Mucosa of stomach (tissue), 1 donor: ENCODE data around the gene SORT1.

Experiments used
- H3K27me3 ChIP-seq: one replicate; pipeline ENCODE4 v1.7.0; 2013; ENCODE audit warnings: mild to moderate bottlenecking, low read length; ENCODE audit not compliant: control insufficient read depth, insufficient read depth
- H3K36me3 ChIP-seq: one replicate; pipeline ENCODE4 v1.7.0; 2013; ENCODE audit warnings: low read length; ENCODE audit not compliant: control insufficient read depth, insufficient read depth
- H3K4me1 ChIP-seq: one replicate; pipeline ENCODE4 v1.7.0; 2013; ENCODE audit warnings: mild to moderate bottlenecking, low read length; ENCODE audit not compliant: control insufficient read depth, insufficient read depth
- H3K4me3 ChIP-seq: one replicate; pipeline ENCODE4 v1.7.0; 2013; ENCODE audit warnings: low read length
- H3K9ac ChIP-seq: one replicate; pipeline ENCODE4 v1.7.0; 2013; ENCODE audit warnings: mild to moderate bottlenecking, low read length, moderate library complexity
- H3K9me3 ChIP-seq: one replicate; pipeline ENCODE4 v1.7.0; 2013; ENCODE audit warnings: mild to moderate bottlenecking, low read length, moderate library complexity; ENCODE audit not compliant: control insufficient read depth
- donor health status: Pancreatic carcinoma.

The SORT1 gene

DNA sequence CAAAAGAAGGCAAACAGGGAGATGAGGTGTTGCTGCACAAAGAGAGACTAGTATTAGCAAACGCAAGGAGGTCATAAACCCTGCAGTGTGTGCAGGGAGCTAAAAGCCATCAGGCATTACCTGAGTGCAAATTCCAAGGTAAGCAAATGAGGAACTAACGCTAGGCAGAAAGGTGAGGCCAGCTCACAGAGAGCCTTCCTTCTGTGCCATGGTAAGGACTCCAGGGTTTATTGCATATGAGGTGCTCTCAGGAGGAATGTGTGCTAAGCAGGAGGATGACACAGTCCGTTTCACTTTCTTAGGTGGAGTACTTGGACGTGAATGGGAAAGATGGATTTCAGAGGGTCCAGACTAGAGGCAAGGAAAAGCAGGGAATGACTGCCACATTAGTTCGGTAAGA, 46.3 kb downstream of the SORT1 start:
- H3K27me3 ChIP-seq: no peaks in the 10 kb centered on the region
- H3K4me3 ChIP-seq: no peak overlapping the region
- H3K9me3 ChIP-seq: no peaks in the 10 kb centered on the region
- H3K9ac ChIP-seq: no peak overlapping the region
- no peaks in the 10 kb centered on the region for H3K36me3 ChIP-seq
- no peaks in the 10 kb centered on the region for H3K4me1 ChIP-seq

DNA sequence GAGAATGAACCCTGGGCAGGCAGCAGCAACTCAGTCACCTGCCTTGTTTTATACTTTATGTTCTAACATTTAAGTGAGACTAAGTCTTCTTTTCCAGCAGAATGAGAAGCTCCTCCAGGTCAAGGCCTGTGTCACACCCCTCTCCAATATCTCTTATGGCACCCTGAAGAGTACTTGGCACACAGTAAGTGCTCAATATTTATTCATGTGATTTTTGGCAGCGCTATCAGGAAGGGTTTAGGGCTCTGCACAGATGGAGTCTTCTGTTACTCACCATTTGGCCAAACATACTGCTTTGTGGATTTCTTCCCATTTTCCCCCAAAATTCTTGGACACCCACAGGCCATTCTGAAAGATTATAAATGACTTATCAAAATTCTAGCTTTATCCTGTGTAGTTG, 47.1 kb downstream of the SORT1 start:
- no peak overlapping the region for H3K9ac ChIP-seq
- no peaks in the 10 kb centered on the region for H3K9me3 ChIP-seq
- no peaks in the 10 kb centered on the region for H3K36me3 ChIP-seq
- H3K4me3 ChIP-seq: no peak overlapping the region
- no peaks in the 10 kb centered on the region for H3K4me1 ChIP-seq
- no peaks in the 10 kb centered on the region for H3K27me3 ChIP-seq

- H3K9me3 ChIP-seq: no peaks in the 10 kb centered on the region
- H3K9ac ChIP-seq: no peak overlapping the region
- H3K4me1 ChIP-seq: no peaks in the 10 kb centered on the region
- no peak overlapping the region for H3K4me3 ChIP-seq
- no peaks in the 10 kb centered on the region for H3K27me3 ChIP-seq
- no peaks in the 10 kb centered on the region for H3K36me3 ChIP-seq
Observed at GRCh38 chr1:109350182-109350581, 47.5 kb downstream of the SORT1 start.

DNA sequence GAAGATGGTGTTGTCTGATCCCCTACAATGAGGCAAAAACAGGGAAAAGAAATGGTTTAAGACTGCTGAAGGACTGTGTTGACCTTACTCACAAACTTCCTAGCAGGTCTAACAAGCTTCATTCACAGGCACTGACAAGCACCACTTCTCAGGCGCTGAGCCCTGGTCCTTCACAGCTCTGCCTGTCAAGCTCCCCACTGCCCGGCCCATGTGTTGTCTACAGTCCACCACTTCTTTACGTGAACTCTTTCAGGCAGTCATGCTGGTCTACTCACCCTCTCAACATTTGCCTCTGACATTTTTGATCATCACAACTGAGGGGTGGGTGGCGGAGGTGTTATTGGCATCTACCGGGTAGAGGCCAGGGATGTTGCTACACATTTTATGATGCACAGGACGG, 50.2 kb downstream of the SORT1 start:
- Histone ChIP-seq H3K4me3 (no peak overlapping the region), H3K9ac (no peak overlapping the region), H3K27me3 (no peaks in the 10 kb centered on the region), H3K4me1 (peaks cover 7% of the 10 kb centered on the region), H3K9me3 (no peaks in the 10 kb centered on the region), H3K36me3 (no peaks in the 10 kb centered on the region)

DNA sequence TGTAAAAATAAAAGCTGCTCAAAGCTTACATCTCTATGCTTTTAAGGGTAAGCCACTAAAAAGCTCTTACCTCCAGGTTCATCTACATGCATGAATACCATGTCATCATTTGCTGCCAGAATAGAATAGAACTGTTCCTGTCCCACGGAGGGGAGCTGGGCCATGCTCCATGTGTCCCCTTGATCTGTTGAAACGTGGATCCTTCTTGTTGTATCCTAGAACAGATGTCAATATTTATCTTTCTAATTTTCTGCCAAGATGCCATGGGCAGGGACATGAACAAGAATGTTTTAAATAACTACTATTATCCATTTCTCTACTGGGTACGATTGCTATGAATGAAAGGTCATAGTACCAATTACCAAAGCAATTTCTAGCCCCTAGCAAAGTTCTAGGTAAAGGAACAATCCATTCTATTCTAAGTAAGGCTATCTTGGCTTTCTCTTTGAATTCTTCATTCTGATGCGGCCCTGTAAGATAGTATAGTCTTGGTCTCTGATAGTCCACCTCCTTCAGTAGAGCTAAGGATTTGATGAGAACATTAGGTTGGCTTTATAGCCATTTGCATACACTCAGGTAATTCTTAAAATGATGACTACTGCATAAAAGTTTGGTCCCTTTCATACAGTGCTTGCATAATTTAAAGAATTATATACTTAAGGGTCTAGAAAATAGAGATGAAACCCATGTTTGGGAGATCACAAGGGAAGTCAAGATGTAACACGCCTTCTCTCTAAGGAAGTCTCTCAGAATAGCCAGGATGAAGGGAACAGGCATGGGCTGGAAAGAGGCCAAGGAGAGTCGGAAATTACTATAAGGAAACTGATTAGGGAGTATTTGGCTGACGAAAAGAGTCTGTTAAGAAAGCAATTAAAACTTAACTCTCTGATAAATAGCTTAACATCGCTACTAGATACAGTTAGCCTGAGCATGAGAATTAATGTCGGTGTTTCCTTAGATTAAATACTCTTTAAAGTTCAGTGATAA, 55.5 kb downstream of the SORT1 start:
- Histone ChIP-seq H3K27me3 (no peaks in the 10 kb centered on the region), H3K4me1 (peaks cover 12% of the 10 kb centered on the region), H3K36me3 (no peaks in the 10 kb centered on the region), H3K9ac (no peak overlapping the region), H3K9me3 (no peaks in the 10 kb centered on the region), H3K4me3 (no peak overlapping the region)

- no peaks in the 10 kb centered on the region for H3K27me3 ChIP-seq
- H3K36me3 ChIP-seq: peaks cover 7% of the 10 kb centered on the region
- no peaks in the 10 kb centered on the region for H3K9me3 ChIP-seq
- no peak overlapping the region for H3K9ac ChIP-seq
- peaks cover 12% of the 10 kb centered on the region for H3K4me1 ChIP-seq
- no peak overlapping the region for H3K4me3 ChIP-seq
Observed at GRCh38 chr1:109338608-109339007, 59.1 kb downstream of the SORT1 start.

DNA sequence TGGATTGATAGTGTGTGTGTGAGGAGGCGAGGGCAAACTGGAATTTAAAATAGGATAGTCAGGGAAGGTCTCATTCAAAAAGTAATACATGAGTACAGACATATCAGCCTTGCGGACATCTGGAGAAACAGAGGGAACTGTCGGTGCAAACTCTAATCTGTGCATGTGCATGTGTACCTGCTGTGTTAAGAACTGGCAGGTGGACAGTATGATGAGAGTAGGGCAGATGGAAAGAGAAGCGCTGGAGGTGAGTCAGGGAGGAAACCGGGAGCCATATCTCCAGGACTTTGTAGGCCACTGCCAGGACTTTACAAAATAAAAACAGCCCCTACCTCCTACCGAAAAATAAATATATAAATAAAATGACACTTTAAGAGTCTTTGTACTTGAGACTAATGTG, 59.6 kb downstream of the SORT1 start:
- H3K9ac ChIP-seq: no peak overlapping the region
- peaks cover 8% of the 10 kb centered on the region for H3K4me1 ChIP-seq
- H3K36me3 ChIP-seq: peaks cover 12% of the 10 kb centered on the region

GRCh38 chr1:109335091-109335490, 62.6 kb downstream of the SORT1 start:
- H3K4me3 ChIP-seq: no peak overlapping the region
- peaks cover 14% of the 10 kb centered on the region for H3K36me3 ChIP-seq
- no peaks in the 10 kb centered on the region for H3K4me1 ChIP-seq
- H3K9me3 ChIP-seq: no peaks in the 10 kb centered on the region
- no peak overlapping the region for H3K9ac ChIP-seq
- no peaks in the 10 kb centered on the region for H3K27me3 ChIP-seq

More for the DNA sequence above, 59.6 kb downstream of the SORT1 start:
- no peaks in the 10 kb centered on the region for H3K9me3 ChIP-seq
- H3K27me3 ChIP-seq: no peaks in the 10 kb centered on the region
- H3K4me3 ChIP-seq: no peak overlapping the region

DNA sequence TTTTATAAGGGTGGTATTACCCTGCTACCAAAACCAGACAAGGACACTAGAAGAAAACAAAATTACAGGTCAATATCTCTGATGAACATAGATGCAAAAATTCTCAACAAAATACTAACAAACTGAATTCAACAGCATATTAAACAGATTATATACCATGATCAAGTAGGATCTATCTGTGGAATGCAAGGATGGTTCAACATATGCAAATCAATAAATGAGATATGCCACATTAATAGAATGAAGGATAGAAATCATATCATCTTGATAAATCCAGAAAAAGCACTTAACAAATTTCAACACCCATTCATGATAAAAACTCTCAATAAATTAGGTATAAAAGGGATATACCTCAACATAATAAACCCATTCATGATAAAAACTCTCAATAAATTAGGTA, 66.6 kb downstream of the SORT1 start:
- Histone ChIP-seq H3K27me3 (no peaks in the 10 kb centered on the region), H3K4me1 (no peaks in the 10 kb centered on the region), H3K4me3 (no peak overlapping the region), H3K9me3 (no peaks in the 10 kb centered on the region), H3K36me3 (peaks cover 14% of the 10 kb centered on the region), H3K9ac (no peak overlapping the region)

GRCh38 chr1:109327285-109327684, 70.4 kb downstream of the SORT1 start:
- Histone ChIP-seq H3K36me3 (no peaks in the 10 kb centered on the region), H3K9me3 (no peaks in the 10 kb centered on the region), H3K27me3 (no peaks in the 10 kb centered on the region)

GRCh38 chr1:109322974-109323373, 74.7 kb downstream of the SORT1 start:
- no peak overlapping the region for H3K9ac ChIP-seq
- H3K36me3 ChIP-seq: peaks cover 10% of the 10 kb centered on the region
- no peak overlapping the region for H3K4me3 ChIP-seq
- no peaks in the 10 kb centered on the region for H3K27me3 ChIP-seq
- H3K4me1 ChIP-seq: no peaks in the 10 kb centered on the region
- no peaks in the 10 kb centered on the region for H3K9me3 ChIP-seq

More at GRCh38 chr1:109327285-109327684, 70.4 kb downstream of the SORT1 start:
- Histone ChIP-seq H3K9ac (no peak overlapping the region), H3K4me1 (no peaks in the 10 kb centered on the region), H3K4me3 (no peak overlapping the region)

DNA sequence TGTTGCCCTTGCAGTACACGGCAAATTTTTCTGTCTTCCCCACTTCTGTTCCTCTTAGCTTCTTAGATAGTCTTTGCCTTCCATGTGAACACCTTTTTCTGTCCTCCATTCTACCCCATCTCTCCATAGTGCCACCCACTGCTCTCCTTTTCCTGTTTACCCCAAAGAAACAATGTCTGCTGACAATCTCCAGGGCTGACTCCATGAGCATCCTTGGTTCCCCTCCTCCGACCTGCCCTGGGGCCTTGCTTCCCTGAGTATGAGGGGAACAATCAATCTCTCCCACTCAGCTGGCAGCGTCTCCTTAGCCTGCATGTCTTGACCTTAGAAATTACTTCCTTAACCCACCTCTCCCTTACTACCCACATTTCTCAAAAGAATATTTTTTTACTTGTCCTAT, 78.6 kb downstream of the SORT1 start:
- Histone ChIP-seq H3K9me3 (no peaks in the 10 kb centered on the region), H3K27me3 (no peaks in the 10 kb centered on the region), H3K4me1 (no peaks in the 10 kb centered on the region), H3K9ac (no peak overlapping the region), H3K4me3 (no peak overlapping the region), H3K36me3 (peaks cover 10% of the 10 kb centered on the region)
